Stimulated activated CD8-positive, alpha-beta memory T cell treated with anti-CD3 and anti-CD28 coated beads, Interleukin-7, amount 100 ng/mL, for 4 hours (primary cell): ENCODE results near the gene ZMIZ2.
"Not testable (repeated sequence)": the region's sequence is repeated elsewhere in the genome, so short reads cannot be mapped to it uniquely, and the experiment has no call there.

Experiments
- DNase-seq, 2 donors: peaks; one replicate each; pipeline ENCODE4 v3.0.0-alpha.2; 2020; ENCODE audit warnings: low read depth in 2 of 2

ZMIZ2 gene

GRCh38 chr7:44727158-44727936, 21.3 kb upstream of the ZMIZ2 start:
- DNase-seq, result no peak

- DNase-seq, result no peak
Measured at GRCh38 chr7:44727937-44728262, 20.7 kb upstream of the ZMIZ2 start.

GRCh38 chr7:44729949-44730590, 18.6 kb upstream of the ZMIZ2 start:
- DNase-seq, result no peak

- DNase-seq, result not testable (repeated sequence)
Measured at GRCh38 chr7:44732971-44733370, 15.7 kb upstream of the ZMIZ2 start.

GRCh38 chr7:44733708-44734481, 14.8 kb upstream of the ZMIZ2 start:
- DNase-seq, result no peak

- DNase-seq, result peak in 1 of 2 donors; percentile 42
Measured at GRCh38 chr7:44735403-44736165, 13.1 kb upstream of the ZMIZ2 start.

- no peak for DNase-seq
Measured at GRCh38 chr7:44736896-44737295, 11.8 kb upstream of the ZMIZ2 start.

GRCh38 chr7:44738051-44738723, 10.5 kb upstream of the ZMIZ2 start:
- no peak for DNase-seq

- no peak for DNase-seq
Measured at GRCh38 chr7:44738876-44739665, 9.6 kb upstream of the ZMIZ2 start.

GRCh38 chr7:44740055-44740454, 8.6 kb upstream of the ZMIZ2 start:
- no peak for DNase-seq

- no peak for DNase-seq
Measured at GRCh38 chr7:44743750-44744149, 4.9 kb upstream of the ZMIZ2 start.

GRCh38 chr7:44748948-44749731, 493 bp downstream of the ZMIZ2 start:
- DNase-seq, result peak in 1 of 2 donors; percentile 24

- DNase-seq, result no peak
Measured at GRCh38 chr7:44749992-44750391, 1.3 kb downstream of the ZMIZ2 start.

- no peak for DNase-seq
Measured at GRCh38 chr7:44750424-44750823, 1.8 kb downstream of the ZMIZ2 start.

GRCh38 chr7:44750921-44751571, 2.4 kb downstream of the ZMIZ2 start:
- peak; percentile 38 to 51 for DNase-seq

- DNase-seq, result no peak
Measured at GRCh38 chr7:44752822-44753221, 4.2 kb downstream of the ZMIZ2 start.

- DNase-seq, result no peak
Measured at GRCh38 chr7:44754802-44755697, 6.4 kb downstream of the ZMIZ2 start.
